DMS 273 (cell line): Measurements from ENCODE around the gene PRICKLE2.

Experiments used
- DNase-seq: peaks from one replicate; lab custom pipeline; 2025; ENCODE audit not compliant: unreplicated experiment; lab: John Stamatoyannopoulos, UW

Gene PRICKLE2

GRCh38 chr3:64251019-64251418 is 25.8 kb upstream of the PRICKLE2 start:
- no peak for DNase-seq

GRCh38 chr3:64247991-64248646 is 22.9 kb upstream of the PRICKLE2 start:
- no peak for DNase-seq

GRCh38 chr3:64244011-64244942 is 19.0 kb upstream of the PRICKLE2 start:
- peak; percentile 70 for DNase-seq

- DNase-seq: peak; percentile 1
These were observed 17.2 kb upstream of the PRICKLE2 start for GRCh38 chr3:64242435-64242834.

GRCh38 chr3:64240959-64241358 is 15.7 kb upstream of the PRICKLE2 start:
- DNase-seq: no peak

GRCh38 chr3:64240396-64240795 is 15.1 kb upstream of the PRICKLE2 start:
- no peak for DNase-seq

GRCh38 chr3:64239841-64240240 is 14.6 kb upstream of the PRICKLE2 start:
- DNase-seq: no peak

- peak; percentile 91 for DNase-seq
These were observed 13.9 kb upstream of the PRICKLE2 start for GRCh38 chr3:64238971-64239667.

- no peak for DNase-seq
These were observed 11.8 kb upstream of the PRICKLE2 start for GRCh38 chr3:64237083-64237482.

- no peak for DNase-seq
These were observed 10.3 kb upstream of the PRICKLE2 start for GRCh38 chr3:64235605-64236004.

- DNase-seq: no peak
These were observed 9.3 kb upstream of the PRICKLE2 start for GRCh38 chr3:64234571-64234970.

- DNase-seq: no peak
These were observed 7.6 kb upstream of the PRICKLE2 start for GRCh38 chr3:64232821-64233220.

- DNase-seq: no peak
These were observed 4.6 kb upstream of the PRICKLE2 start for GRCh38 chr3:64229903-64230302.

GRCh38 chr3:64228110-64228509 is 2.8 kb upstream of the PRICKLE2 start:
- DNase-seq: no peak

GRCh38 chr3:64226730-64227129 is 1.5 kb upstream of the PRICKLE2 start:
- no peak for DNase-seq

- DNase-seq: peak; percentile 0
These were observed 631 bp upstream of the PRICKLE2 start for GRCh38 chr3:64225695-64226499.

- peak; percentile 75 for DNase-seq
These were observed 1.2 kb downstream of the PRICKLE2 start for GRCh38 chr3:64223791-64224745.

- peak; percentile 56 for DNase-seq
These were observed 2.7 kb downstream of the PRICKLE2 start for GRCh38 chr3:64222501-64223111.

- DNase-seq: peak; percentile 20
These were observed 3.6 kb downstream of the PRICKLE2 start for GRCh38 chr3:64221571-64222257.
